ENCODE data around the gene SF3A1.

SF3A1 gene

DNA sequence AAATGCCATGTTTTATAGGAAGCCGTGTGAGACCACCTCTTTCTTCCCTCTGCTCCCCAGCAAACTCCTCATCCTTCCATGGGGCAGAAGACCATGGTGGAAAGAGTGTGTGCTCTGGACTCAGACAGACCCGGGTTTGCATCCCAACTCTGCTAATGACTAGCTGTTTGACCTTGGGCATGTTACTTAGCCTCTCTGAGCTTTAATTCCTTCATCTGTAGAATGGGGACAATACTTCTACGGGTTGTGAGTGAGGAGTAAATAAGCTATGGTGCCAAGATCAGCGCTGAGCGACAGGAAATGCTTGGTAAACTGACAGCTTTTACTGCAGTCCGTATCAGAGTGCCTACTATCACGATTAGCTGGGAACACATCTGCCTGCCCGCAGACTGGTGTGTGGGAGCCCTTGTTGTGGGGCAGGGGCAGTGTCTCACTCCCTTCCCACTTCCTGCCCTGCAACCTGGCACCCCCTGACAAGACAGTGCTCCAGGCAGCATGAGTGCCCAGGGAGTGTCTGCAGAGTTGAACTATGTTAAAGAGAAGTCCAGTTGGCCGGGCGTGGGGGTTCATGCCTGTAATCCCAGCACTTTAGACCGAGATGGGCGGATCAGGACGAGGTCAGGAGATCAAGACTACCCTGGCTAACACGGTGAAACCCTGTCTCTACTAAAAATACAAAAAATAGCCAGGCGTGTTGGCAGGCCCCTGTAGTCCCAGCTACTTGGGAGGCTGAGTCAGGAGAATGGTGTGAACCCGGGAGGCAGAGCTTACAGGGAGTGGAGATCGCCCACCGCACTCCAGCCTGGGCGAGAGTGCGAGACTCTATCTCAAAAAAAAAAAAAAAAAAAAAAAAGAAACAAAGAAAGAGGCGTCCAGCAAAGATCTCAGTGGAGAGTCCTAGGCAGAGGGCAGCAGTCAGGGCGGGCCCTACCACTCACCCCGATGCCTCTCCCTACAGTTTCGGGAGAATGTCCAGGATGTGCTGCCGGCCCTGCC, 42.3 kb upstream of the SF3A1 start:
- TF ChIP-seq SPI1 (IDR thresholded peaks at IDR 0.05; ENCODE audit: low read depth, low read length) (no peak), POLR2A (IDR thresholded peaks at IDR 0.05; ENCODE audit: low read depth, low read length) (no peak), PAX5 (IDR thresholded peaks at IDR 0.05; ENCODE audit: insufficient read depth, low read length, severe bottlenecking) (no peak), TAF1 (IDR thresholded peaks at IDR 0.05; ENCODE audit: low read depth, low read length) (no peak), POLR2AphosphoS5 (IDR thresholded peaks at IDR 0.05; ENCODE audit: low read depth, low read length) (no peak), POU2F2 (IDR thresholded peaks at IDR 0.05; ENCODE audit: low read depth, low read length) (no peak)
- FAIRE-seq, result no peak

DNA sequence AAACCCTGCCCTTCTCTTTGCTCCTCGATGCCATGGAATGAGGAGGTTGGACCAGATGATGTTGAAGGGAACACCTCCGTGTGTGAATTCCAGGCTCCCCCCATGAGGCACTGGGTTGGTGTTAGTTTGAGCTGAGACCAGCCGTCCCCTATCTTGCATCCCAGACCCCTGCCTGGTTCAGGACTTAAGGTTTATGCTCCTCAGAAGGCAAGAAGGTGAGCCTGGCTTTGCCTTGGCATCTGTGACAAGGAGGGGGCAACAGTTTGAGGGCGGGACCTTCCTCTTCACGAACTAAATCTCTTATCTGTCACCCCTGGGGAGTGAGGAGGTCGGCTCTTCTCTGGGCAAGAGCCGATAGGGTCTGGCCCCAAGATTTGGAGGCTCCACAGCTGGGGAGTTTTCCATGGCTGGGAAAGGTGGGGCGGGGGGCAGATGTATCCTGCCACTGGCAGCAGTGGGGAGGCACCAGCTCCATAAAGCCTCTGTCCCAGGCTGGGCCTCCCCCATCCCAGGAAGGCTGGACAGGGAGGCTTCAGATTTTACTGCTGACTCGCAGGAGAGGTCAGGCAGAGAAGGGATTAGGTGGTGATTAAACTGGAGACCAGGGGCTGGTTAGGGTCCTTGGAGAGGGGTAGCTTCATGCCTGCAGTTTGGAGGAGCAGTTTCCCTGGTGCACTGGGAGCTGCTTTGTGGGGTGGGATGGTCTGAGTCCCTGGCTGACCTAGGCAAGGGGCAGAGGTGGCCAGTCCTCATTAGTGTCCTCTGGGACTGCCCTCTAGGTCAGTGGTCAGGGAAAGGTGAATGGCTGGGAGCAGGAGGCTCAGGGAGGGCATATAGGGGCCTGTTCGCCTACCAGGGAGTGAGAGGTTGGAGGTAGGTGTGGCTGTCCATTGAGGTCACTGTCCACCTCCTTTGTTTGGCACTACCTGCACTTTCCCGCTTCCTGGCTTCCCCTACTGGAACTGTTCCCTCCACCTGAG, 41.3 kb upstream of the SF3A1 start:
- no peak for DNase-seq (ENCODE audit: insufficient read length, low spot score)
- FAIRE-seq, result peak; percentile 35
- no peak for TF ChIP-seq POLR2A (IDR thresholded peaks at IDR 0.05; ENCODE audit: low read depth, low read length)
- TF ChIP-seq PAX5 (IDR thresholded peaks at IDR 0.05; ENCODE audit: insufficient read depth, low read length, severe bottlenecking), result no peak
- TF ChIP-seq POLR2AphosphoS5 (IDR thresholded peaks at IDR 0.05; ENCODE audit: low read depth, low read length), result no peak
- TF ChIP-seq POU2F2 (IDR thresholded peaks at IDR 0.05; ENCODE audit: low read depth, low read length), result no peak
- no peak for TF ChIP-seq SPI1 (IDR thresholded peaks at IDR 0.05; ENCODE audit: low read depth, low read length)
- no peak for TF ChIP-seq TAF1 (IDR thresholded peaks at IDR 0.05; ENCODE audit: low read depth, low read length)

More for the DNA sequence above, 42.3 kb upstream of the SF3A1 start:
- no peak for DNase-seq (ENCODE audit: insufficient read length, low spot score)

DNA sequence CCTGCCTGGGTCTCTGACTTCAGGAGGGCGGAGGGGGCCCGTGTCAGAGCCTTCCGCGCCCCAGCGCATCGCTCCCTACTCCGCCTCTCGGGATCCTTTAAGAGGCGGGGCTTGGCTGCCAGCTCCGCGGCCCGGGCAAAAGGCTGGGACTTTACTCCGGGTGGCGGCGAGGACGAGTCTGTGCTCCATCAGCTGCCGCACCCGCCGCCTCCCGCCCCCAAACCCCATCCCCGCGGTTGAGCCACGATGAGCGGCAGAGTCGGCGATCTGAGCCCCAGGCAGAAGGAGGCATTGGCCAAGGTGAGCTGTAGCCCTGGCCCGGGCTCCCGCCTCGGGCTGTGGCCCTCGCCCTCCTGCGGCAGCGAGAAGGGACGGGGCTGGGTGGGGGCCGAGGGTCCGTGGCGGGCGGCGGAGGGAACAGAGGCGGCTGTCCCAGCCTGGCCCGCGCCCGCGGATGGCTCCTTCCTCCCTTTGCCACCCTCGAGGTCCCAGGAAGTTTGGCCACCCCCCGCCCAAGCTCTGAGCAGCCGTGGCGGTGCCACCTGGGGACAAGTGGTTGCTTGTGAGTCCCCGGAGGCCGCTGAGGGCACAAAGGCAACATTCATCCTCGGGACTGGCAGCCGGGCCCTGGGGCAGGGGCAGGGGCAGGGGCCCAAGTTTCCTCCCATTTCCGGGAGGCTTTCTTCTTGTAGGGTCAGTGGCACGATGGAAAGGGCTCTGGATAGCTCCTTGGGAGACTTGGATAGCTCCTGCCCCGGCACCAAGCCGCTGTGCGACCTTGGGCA, 40.4 kb upstream of the SF3A1 start, which contains the start of gene SEC14L2:
Gene SEC14L2 (plus strand): TSS at position 148 of the 785 bp plus-strand sequence. CDS start 99 bp downstream, at position 247.
- peak; percentile 70 for FAIRE-seq
- no peak for DNase-seq (ENCODE audit: insufficient read length, low spot score)
- TF ChIP-seq POU2F2 (IDR thresholded peaks at IDR 0.05; ENCODE audit: low read depth, low read length) (no peak), POLR2AphosphoS5 (IDR thresholded peaks at IDR 0.05; ENCODE audit: low read depth, low read length) (no peak), TAF1 (IDR thresholded peaks at IDR 0.05; ENCODE audit: low read depth, low read length) (no peak), SPI1 (IDR thresholded peaks at IDR 0.05; ENCODE audit: low read depth, low read length) (no peak), PAX5 (IDR thresholded peaks at IDR 0.05; ENCODE audit: insufficient read depth, low read length, severe bottlenecking) (no peak)

DNA sequence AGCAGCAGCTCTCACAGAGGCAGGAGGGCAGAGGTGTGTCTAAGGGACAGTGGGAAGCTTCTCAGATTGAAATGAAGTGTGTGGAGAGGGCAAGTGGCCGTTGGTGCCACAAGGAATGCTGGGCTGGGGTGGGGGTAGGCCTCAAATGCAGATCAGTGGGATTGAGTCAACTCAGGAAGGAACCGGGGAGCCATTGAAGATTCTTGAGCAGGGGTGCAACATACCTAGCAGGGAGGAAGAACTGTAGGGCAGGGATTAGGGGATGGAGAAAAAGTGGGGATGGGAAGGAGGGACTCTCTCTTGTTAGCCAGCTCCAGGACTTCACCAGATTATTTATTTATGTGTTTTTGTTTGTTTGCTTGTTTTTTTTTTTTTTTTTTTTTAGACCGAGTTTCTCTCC, 37.2 kb upstream of the SF3A1 start:
- TF ChIP-seq POLR2A (IDR thresholded peaks at IDR 0.05; ENCODE audit: low read depth, low read length) (no peak), SPI1 (IDR thresholded peaks at IDR 0.05; ENCODE audit: low read depth, low read length) (no peak), POU2F2 (IDR thresholded peaks at IDR 0.05; ENCODE audit: low read depth, low read length) (no peak), TAF1 (IDR thresholded peaks at IDR 0.05; ENCODE audit: low read depth, low read length) (no peak), POLR2AphosphoS5 (IDR thresholded peaks at IDR 0.05; ENCODE audit: low read depth, low read length) (no peak), PAX5 (IDR thresholded peaks at IDR 0.05; ENCODE audit: insufficient read depth, low read length, severe bottlenecking) (no peak)
- FAIRE-seq, result no peak

DNA sequence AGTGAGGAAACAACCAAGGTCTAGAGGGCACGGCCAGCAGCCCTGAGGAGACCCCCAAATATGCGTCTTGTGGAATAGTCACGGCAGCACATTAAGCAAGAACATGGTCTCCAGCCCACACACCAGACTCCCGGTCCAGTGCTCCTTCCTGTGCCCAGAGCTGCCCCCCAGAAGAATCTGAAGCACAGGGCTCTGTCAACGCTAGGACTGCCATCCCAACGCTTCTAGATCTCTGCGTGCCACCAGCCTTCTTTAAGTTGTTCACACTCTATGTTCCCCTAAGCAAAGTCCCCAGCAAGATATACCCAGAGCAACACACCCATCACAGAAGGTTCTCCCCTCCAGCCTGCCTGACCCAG, 36.6 kb upstream of the SF3A1 start:
- peak; percentile 31 for FAIRE-seq
- no peak for DNase-seq (ENCODE audit: insufficient read length, low spot score)
- TF ChIP-seq TAF1 (IDR thresholded peaks at IDR 0.05; ENCODE audit: low read depth, low read length) (no peak), POLR2AphosphoS5 (IDR thresholded peaks at IDR 0.05; ENCODE audit: low read depth, low read length) (no peak), POU2F2 (IDR thresholded peaks at IDR 0.05; ENCODE audit: low read depth, low read length) (no peak), POLR2A (IDR thresholded peaks at IDR 0.05; ENCODE audit: low read depth, low read length) (no peak), PAX5 (IDR thresholded peaks at IDR 0.05; ENCODE audit: insufficient read depth, low read length, severe bottlenecking) (no peak), SPI1 (IDR thresholded peaks at IDR 0.05; ENCODE audit: low read depth, low read length) (no peak)

More for the DNA sequence above, 37.2 kb upstream of the SF3A1 start:
- DNase-seq (ENCODE audit: insufficient read length, low spot score), result no peak

DNA sequence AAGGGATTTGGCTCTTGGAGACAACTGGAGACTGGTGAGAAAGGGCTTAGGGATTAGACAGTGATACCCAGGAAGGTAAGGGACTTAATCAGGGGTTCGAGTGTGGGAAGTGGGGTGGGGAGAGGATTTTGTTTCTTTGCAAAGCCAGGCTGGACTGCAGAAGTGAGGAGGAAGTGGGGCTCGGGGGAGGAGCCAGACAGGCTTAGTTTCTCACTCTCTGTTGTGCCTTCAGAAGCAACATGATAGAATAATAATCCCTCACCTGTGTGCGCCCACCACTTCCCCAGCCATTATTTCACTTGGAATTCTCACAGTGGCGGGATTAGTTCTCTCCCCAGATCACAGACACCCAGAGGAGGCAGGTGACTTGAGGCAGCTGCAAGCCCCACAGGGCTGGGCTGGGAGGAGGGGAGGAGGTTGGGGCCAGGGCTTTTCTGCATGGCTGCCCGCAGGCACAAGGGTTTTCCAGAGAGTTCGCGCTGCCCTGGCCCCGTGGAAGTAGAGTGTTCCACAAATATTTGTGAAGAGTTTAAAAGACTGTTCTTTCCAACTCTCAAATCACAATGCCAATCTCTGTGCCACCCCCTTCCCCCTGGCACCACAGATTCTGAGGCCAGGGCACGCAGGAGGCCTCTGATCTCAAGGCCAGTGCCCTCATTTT, 36.1 kb upstream of the SF3A1 start:
- TF ChIP-seq SPI1 (IDR thresholded peaks at IDR 0.05; ENCODE audit: low read depth, low read length), result peak; percentile 80
- peak; percentile 49 for TF ChIP-seq PAX5 (IDR thresholded peaks at IDR 0.05; ENCODE audit: insufficient read depth, low read length, severe bottlenecking)
- no peak for TF ChIP-seq POU2F2 (IDR thresholded peaks at IDR 0.05; ENCODE audit: low read depth, low read length)
- FAIRE-seq (peak; percentile 69), DNase-seq (ENCODE audit: insufficient read length, low spot score) (no peak)

DNA sequence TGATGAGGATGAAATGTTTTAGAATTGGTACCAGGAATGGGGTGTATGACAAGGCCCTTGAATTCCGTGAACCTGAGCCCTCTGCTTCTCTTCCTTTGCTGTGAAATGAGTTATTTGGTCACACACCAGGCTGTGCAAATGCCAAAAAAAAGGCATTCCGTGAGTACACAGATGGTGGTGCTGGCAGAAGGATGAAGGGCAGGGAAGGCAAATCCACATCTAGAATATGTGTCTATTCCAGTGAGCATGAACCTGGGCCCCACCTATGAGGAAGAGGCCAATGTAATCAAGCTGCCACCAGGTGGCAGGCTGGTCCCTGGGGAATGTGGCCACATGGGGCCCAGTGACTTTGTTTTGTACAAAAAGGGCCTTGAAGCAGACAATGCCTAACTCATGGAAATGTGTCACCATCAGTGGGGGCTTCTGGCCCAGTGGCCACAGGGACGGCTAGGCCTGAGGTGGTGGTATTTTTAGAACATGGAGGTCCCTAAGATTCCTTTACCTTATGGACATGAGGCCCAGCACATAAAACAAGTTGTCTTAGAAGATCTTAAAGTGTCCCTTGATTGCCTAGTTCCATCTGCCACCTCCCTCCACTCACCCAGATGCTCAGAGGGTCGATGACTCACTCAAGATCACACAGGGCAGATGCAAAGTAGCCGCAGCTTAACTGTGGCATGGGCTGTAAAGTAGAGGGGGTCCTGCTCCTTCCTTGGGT, 34.4 kb upstream of the SF3A1 start:
- FAIRE-seq (peak; percentile 97), DNase-seq (ENCODE audit: insufficient read length, low spot score) (peak; percentile 72)
- TF ChIP-seq SPI1 (IDR thresholded peaks at IDR 0.05; ENCODE audit: low read depth, low read length) (peak; percentile 33; the same call in 1 of the 2 replicates), TAF1 (IDR thresholded peaks at IDR 0.05; ENCODE audit: low read depth, low read length) (no peak), POLR2AphosphoS5 (IDR thresholded peaks at IDR 0.05; ENCODE audit: low read depth, low read length) (no peak), POU2F2 (IDR thresholded peaks at IDR 0.05; ENCODE audit: low read depth, low read length) (0 out of 2 replicates have a peak, but pooled peaks have one; percentile 20), PAX5 (IDR thresholded peaks at IDR 0.05; ENCODE audit: insufficient read depth, low read length, severe bottlenecking) (no peak), POLR2A (IDR thresholded peaks at IDR 0.05; ENCODE audit: low read depth, low read length) (no peak)
